NCI-H774 (cell line): ENCODE results near the gene AKR1C1.
"Not testable (repeated sequence)": the region's sequence is repeated elsewhere in the genome, so short reads cannot be mapped to it uniquely, and the experiment has no call there.

Source experiments
- DNase-seq: peaks from one replicate; lab custom pipeline; 2025; lab: John Stamatoyannopoulos, UW

The AKR1C1 gene

DNA sequence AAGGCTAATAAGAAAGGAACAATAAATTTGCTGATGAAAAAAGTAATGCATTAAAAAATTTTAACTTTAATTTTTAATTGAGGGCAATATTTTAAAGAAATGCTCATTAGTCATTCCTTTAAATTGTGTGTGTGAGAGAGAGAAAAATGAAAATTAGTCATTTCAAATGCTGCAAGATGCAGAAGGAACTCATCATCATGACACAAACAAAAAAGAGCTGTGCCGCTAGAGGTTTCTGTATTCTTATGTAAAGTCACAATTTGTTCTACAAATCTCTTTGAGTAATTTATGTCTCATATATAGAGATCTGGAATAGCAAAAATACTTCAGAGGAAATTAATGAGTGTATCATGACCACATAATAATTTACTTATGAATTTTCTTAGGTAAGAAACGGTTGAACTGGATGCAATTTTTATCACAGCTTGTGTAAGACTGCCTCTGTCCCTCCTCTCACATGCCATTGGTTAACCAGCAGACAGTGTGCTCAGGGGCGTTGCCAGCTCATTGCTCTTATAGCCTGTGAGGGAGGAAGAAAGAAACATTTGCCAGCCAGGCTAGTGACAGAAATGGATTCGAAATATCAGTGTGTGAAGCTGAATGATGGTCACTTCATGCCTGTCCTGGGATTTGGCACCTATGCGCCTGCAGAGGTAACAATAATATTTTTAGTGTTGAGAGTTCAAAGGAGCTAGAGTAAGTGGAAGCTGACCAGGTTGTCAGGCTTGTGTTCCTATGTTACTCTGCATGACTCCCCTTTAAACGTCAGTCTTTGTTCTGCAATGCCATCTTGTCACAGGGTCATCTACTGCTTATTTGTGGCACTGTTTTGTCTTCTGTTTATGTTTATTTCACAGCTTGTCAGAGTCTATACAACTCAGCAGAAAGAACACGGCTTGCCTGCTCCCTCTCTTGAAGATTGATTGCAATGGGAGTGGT is at the start of gene AKR1C1:
TSS of gene AKR1C1 (plus strand) at position 540 of the 939 bp plus-strand sequence. CDS start at position 570, 30 bp downstream.
- DNase-seq, result not testable (repeated sequence)

DNA sequence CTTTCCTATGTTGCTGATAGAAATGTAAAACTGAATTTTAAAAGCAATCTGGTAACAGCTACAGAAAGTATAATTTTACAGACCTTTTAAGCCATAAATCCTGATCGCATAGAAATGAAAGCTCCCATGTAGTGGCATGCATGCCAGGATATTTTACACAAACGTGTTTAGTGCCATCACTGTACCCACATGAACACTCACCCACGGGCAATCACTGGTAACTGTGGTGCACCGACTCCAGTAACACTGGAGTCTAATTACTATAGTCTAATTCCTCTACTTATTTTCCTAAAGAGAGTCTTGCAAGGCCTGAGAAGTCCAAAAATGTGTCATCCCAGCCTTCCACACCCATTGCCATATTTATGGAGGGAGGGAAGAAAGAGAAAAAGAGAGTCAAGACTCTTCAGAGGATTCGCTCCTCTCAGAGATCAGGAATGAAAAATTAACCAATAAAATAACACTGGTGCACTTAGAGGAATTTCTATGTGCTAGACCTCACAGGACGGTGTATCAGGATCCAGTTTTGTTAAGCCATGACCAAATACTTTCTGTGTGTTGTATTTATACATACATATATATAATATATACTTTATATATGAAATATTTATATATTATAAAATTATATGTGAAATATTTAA is 48.9 kb upstream of the AKR1C1 start:
- no peak for DNase-seq

DNA sequence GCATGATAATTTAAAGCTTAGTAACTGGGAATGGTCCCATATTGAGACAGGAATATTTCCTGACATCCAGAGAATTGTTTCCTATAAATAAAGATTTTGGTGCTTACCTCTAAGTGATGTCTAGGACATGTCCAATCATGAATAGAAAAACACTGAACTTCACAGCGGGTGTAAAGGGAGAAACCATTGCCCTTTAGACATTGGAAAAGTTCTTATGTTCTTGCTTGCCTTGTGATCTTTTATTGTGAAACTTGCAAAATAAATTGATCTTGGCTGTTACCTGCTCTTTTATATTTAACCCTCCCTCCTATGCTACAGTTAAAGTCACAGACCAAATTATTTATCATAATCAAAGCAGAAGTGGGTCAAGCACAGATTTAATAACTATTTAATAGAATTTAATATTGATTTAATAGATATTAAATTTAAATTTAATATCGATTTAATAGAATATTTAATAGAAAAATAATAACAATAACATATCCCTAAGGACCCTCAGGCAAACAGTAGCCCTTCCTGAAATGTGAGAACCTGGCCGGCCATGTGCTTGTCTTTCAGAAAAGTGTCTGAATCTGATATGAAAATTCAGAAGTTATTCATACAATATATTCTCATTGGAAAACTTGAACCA is 47.0 kb upstream of the AKR1C1 start:
- DNase-seq, result no peak

DNA sequence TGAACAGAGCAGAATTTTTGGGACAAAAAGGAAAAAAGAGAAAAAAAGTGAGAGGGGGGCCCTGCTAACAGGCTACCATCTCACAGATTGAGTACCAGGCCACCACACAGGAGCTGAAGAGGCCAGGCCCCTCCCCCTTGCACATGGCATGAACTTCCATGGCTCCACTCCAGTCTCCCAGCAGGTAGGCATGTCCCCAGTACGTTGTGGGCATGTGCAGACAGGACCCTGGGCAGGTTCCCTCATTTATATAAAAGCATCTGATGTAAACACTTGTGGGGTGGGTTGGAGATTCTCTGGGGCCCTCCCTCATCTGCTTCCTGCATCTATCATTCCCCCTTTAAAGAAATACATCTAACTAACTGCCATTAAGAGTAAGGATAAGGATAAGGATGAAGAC is 45.0 kb upstream of the AKR1C1 start:
- no peak for DNase-seq

DNA sequence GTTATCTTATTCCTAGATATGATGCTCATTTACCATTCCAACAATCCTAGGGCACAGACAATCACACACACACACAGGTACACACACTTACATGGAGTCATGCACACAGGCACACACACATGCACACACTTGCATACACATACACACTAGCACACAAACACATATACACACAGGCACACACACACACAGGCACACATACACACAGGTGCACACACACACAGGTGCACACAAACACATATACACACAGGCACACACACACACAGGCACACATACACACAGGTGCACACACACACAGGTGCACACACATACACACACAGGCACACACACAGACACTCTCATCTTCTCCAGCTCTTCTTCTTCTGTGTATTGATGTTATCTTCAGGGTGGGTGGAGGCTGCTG is 38.7 kb upstream of the AKR1C1 start:
- not testable (repeated sequence) for DNase-seq

DNA sequence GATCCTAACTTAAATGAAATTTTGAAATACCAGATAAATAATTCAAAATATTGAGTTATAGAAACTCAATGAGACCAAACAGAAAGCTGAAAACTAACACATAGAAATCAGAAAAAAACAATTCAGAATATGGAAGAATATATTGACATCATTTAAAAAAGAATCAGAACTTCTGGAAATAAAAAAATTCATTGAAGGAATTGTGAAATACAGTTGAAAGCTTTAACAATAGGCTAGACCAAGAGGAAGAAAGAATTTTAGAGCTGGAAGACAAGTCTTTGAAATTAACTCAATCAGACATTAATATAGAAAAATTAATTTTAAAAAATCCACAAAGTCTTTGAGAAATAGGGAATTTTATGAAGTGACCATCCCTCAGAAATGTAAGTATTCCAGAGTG is 36.8 kb upstream of the AKR1C1 start:
- no peak for DNase-seq

DNA sequence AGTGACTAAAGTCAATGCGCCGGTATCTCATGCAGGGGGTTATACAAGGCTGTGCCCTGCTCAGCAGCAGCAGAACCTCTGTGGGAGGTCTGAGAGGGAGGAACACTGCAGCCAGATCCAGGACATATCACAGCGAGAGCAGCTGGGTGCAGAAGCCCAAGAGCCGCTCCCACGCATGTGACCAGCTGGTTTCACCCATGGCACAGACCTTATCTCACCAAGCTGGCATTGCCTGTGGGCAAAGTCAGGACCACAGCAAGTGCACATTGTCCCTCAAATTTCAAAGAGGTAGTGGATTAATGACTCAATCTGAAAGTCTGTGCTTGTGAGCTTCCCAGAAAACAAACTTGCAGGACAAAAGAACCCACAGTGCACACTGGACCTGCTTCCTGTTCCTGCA is 31.6 kb upstream of the AKR1C1 start:
- DNase-seq, result no peak

DNA sequence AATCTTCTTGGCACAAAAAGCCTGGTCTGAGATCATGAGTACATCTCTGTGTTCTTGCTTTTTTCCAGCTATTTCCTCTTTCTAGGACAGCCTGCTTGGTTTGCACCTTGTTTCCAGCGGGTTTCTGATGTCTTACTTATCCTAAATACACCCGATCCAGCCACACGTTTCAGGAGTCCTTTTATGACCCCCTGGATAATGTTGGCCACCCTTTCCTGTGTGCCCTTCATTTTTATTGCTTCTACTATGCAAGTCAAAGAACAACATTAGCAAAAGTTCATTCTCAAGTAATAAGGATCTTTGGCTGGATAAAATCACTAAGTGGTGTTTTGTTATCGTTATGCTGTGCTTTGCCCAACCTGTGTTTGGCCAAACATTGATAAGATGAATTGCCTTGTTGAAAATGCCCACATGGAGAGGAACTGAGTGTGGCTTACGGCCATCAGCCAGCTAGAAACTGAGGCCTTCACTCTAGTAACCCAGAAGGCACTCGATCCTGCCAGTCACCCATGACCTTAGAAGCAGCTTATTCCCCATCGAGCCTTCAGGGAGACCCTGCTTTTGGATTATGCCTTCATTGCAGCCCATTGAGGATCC is 28.7 kb upstream of the AKR1C1 start:
- DNase-seq, result no peak

DNA sequence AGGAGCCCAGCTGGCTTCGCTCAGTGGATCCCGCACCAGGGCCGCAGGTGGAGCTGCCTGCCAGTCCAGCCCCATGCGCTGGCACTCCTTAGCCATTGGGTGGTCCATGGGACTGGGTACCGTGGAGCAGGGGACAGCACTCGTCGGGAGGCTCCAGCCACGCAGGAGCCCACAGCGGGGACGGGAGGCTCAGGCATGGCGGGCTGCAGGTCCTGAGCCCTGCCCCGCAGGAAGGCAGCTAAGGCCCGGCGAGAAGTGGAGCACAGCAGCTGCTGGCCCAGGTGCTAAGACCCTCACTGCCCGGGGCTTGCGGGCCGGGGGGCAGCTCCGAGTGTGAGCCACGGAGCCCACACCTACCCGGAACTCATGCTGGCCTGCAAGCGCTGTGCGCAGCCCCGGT is 25.9 kb upstream of the AKR1C1 start:
- DNase-seq, result no peak

DNA sequence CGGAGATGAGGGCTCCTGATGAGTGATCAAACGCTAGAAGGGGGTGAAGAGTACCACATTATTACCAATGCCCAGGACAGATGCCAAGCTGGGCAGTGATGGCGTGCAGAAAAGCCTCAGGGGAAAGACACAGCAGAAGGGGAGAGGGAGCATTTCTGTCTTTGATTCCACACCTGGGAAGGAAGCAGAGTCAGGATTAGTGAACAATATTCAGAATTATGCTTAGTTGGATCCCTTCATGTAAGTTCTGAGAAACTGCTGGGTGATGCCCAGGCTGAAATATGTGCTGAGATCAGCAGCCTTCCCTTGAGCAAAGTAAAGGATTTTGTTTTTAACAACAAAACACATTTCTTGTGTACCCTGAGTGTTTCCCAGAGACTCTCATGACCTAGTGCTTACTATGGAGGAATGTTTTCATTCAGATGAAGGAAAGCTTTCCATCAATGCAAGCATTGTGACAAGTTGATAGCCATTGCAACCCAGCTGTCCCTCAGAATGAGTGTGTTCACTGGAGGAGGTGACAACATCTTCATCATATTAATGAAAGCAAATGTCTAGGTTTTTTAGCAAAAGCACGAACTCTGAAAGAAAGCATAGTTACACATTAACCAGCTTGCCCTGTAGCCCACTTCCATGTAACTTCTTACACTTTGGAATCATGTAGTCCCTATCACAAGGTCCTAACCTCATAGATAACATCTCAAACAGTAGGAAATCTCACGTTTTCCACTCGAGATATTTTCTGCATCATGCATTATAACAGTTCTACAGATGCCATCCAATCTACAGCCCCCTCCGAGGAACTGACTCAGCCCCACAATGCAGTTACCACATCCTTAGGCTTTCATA is 23.8 kb upstream of the AKR1C1 start:
- DNase-seq, result no peak

DNA sequence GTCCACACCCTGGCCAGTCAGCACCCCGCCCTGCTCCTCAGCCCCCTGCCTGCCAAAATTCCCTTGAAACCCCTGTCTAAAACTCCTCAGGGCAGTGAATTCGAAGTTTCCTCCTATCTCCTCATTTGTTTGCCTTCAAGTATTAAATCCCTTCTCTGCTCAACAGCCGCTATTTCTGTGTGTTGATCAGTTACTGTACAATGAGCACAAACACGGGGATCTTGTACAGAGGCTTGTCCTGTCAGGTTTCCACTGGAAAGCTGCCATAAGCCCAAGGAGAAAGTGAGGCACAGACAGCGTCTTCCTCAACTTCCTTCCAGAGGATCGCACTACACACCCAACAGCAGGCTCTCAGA is 23.2 kb upstream of the AKR1C1 start:
- not testable (repeated sequence) for DNase-seq

DNA sequence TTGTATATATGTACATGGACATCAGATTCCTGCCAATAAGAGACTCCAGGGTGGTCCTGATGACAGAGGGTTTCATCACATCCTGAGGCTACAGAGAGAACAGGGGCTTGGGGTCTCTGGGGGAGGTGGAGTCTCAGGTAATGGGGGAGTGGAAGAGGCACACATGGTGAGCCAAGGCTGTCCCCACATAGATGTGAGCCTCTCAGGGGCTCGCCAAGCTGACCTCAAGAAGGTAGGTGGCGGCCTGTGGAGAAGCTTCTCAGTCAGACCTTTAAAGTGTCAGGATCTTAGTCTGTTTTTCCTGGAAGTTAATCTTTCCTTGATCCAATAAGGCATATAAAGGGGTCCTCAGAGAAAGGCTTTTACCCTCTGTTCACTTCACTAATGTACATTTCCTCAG is 22.3 kb upstream of the AKR1C1 start:
- DNase-seq, result not testable (repeated sequence)

DNA sequence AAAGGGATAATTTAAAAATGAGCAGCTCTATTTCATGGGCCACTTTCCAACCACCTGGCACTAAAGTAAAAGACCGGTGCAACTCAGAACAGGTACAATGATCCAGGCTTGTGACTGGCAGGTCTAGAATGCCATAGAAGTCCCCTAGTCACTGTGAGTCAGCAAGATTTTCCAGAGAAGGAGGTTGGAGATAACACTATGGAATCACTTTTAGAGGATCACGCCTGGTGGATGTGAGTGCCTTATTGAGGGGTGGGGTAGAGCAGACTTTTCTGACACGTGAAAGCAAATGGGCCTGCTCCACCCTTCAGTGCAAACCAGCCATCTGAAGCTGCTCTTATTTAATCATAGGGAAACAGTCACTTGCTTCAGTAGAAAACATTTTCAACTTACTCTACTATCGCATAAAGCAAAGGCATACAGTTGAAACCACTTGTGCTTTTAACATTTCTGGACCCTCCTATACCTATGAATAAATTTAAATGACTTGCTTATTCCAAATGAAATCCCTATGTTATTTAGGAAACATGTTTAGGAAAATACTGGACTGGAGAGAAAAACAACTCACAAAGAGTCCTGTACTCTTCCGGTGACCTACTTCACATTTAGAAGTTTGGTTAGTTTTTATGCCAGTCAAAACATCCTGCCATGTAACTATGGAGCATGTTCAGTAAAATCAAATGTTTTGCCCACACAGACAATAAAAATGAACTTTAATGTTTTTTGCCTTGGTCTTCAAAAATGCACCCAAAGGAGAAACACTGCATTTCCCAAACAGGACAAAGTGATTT is 21.5 kb upstream of the AKR1C1 start:
- DNase-seq, result no peak

DNA sequence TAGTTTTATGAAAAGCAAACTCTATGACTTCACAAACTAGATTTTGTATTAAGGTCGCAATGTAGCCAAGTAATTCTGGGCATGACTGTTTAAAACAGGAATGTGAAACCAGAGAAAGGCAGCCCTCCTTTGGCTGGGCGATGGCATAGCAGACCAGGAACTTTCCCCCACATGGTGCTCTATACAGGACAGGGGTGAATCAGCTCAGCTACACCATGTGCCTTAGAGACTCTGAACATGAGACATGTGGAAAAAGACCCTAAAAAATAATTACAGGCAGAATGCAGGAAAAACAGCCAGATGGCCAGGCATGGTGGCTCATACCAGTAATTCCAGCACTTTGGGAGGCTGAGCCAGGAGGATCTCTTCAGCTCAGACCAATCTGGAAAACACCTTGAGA is 20.3 kb upstream of the AKR1C1 start:
- not testable (repeated sequence) for DNase-seq

DNA sequence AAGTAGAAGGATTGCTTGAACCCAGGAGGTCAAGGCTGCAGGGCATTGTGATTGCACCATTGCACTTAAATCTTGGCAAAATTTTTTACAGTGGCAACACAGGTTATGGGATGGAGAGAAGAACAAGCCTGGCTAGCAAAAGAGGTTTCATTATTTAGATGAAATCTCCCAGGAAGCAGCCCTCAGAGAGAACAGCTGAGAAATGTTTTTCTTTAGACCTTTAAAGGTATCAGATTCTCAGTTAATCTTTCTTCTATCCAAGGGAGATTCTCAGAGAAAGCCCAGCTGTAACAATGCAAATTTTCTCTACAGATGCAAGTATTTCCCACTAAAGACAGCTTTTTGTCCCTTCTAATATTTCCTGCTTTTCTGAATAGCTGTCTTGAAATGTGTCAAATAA is 19.8 kb upstream of the AKR1C1 start:
- DNase-seq, result not testable (repeated sequence)

DNA sequence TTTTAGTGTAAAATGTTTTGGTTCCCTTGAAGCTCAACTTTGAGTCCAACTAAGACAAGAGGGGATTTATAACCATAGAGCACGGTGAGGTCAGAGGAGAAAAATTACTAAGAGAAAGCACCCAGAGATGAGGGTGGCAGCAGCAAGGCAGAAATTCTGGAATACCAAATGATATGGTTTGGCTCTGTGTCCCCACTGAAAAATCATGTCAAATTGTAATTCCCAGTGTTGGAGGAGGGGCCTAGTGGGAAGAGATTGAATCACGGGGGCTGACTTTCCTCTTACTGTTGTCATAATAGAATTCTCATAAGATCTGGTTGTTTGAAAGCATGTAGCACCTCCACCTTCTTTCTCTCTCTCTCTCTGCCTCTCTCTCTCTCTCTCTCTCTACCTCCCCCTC is 19.4 kb upstream of the AKR1C1 start:
- no peak for DNase-seq

DNA sequence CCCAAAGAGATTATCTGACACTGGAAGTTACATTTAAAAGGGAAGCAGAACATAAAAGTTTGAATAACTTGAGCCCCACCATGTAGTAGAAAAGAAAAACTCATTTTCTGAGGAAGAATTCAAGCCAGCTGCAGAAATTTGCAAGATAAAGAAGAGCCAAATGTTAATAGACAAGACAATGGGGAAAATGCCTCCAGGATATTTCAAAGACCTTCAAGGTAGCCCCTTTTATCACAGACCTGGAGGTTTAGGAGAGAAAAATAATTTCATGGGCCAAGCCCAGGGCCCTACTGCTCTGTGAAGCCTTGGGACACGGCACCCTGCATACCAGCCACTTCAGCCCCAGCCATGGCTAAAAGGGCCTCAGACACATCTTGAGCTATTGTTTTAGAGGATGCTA is 18.4 kb upstream of the AKR1C1 start:
- DNase-seq, result no peak

DNA sequence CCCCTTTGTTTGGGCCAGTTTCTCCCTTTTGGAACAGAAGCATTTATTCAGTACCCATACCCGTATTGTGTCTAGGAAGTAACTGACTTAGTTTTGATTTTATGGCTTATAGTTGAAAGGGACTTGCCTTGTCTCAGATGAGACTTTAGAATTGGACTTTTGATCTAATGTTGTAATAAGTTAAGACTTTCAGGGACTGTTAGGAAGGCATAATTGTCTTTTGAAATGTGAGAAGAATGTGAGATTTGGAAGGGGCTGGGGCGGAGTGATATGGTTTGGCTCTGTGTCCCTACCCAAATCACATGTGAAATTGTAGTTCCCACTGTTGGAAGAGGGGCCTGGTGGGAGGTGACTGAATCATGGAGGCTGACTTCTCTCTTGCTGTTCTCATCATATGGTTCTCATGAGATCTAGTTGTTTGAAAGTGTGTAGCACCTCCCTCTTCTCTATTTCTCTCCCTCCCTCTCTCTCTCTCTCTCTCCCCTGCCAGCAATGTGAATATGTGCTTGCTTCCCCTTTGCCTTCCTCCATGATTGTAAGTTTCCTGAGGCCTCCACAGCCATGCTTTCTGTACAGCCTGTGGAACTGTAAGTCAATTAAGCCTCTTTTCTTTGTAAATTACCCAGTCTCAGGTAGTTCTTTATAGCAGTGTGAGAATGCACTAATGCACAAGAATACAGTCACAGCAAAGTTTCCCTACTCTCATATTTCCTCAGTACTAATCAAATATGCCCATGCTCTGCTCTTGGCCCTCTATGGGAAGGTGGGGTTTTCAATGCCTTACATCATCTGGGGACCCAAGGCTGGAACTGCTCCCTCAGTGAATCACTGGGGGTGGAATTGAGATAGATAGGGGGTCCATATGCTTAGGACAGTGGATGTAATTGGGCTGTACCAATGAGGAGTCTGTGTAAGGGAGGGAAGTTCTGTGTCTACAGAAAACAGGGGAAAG is 17.2 kb upstream of the AKR1C1 start:
- no peak for DNase-seq

DNA sequence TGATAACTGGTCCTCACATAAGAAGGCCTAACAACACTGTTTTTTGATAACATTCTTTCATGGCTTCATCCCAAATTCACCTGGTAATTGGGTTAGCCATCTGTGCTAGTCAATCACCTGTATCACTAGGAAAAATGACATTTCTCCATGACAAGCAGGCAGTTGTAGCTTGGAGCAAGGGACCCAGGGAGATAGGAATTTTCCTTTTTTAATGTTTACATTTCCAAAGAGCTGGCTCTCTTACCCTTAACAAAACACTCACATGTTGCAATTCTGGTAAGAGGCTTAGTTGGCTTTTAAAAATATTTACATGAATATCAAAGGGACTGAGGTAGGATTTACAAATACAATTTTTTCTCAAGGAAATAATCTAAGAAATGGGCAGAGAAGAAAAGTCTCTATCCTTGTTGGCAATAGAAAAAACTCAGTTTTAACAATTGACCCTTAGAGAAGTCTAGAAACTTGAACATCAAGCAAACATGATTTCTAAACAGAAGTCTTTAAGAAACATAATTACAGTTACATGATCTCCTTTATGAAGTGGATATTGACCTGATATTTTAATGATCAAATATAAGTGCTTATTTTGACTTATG is 16.1 kb upstream of the AKR1C1 start:
- no peak for DNase-seq
